GDM1 (cell line): ENCODE data around the gene YJEFN3.
A peak's percentile ranks its signal among the peaks of the same experiment; 100 is the strongest.

Experiments
- DNase-seq: peaks from one replicate; lab custom pipeline; 2025; lab: John Stamatoyannopoulos, UW

The YJEFN3 gene

DNA sequence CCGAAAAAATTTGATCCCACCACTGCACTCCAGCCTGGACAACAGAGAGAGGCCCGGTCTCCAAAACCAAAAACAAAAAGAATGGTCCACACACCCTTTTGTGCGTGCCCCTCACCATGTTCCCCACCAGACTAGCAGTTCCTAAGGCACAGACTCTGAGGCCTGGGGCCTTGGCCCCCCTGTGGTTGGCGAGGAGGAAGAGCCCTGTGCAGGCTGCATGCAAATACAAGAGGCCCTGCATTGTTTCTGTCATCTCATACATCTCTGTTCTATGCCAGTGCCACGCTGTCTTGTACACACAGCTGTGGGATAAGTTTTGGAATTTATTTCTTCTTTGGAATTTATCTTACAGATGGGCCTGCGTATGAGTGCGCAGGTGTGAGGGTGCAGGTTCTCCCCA, 4.7 kb upstream of the YJEFN3 start:
- no peak for DNase-seq

DNA sequence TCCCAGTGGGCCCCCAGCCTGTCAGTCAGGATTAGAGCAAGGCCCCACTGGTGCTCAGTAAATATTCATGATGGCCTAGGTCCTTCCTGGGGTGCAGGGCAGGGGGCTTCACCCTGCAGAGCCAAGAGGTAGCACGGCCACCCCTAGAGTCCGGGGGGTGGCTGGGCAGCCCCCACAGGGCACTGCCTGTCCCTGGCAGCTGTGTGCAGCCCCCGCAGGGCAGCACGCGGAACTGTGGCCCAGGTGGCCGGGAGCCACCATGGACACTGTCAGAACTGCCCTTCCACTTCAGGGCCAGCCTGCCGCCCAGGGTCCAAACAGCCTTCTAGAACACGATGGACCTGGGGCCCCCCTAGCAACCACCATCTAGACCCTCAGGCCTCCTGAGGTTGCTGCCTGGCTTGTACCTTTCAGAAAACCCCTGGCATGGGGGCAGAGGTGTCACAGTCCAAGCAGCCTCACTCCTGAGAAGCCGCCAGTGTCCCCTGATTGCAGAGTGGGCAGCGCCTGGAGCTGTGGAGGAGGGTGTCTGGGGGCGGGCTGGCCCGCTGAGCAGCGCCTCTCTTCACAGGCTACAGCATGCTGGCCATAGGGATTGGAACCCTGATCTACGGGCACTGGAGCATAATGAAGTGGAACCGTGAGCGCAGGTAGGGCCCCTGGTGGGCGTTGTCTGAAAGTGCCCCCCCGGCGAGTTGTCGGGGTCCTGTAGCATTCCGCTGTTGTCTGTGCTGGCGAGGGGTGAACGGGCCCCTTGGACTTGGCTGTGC, 2.9 kb upstream of the YJEFN3 start:
- DNase-seq, result no peak

DNA sequence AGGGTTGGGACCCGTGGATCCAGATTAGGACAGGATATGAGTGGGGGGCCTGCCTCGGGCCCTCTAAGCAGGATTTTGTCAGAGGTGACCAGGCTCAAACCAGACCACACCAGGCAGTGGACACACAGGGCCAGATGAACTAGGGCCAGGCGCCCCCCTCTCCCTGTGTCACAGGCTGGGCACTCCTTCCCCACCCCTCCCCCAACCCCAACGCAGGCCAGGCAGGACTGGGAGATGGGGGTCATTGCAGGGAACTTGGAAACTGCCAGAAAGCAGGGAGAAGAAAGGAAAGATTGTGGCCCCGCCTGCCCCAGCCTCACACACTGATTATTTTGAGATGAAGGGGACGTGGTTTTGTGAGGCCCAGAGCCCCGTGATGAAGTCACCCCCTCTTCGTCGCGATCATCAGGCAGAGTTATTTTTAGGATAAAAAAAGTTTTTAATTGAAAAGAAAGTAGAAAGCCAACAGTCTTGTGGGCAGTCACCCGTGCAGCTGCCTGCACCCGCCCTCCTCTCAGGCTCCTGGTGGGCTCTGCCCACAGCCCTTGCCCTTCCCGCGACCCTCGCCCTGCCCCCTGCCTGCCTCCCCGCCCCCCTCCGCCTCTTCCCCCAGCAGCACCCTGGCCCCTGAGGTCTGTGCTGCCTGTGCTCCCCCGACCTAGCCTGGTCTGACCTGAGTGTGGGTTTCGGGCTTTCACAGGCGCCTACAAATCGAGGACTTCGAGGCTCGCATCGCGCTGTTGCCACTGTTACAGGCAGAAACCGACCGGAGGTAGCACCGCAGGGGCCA, 1.9 kb upstream of the YJEFN3 start:
- no peak for DNase-seq

DNA sequence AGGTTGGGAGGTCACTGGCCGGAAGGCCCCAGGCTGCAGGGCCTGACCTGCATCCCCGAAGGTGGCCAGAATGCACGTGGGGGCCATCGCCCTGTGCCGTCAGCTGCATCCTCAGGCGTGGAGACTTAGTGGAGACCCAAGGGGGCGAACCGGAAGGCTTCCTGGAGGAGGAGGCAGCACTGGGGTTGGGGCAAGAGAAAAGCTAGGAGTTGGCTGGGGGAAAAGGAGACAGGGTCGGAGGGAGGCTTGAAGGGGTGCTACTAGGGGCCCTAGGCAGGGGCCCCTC, 1.4 kb upstream of the YJEFN3 start:
- DNase-seq, result no peak

DNA sequence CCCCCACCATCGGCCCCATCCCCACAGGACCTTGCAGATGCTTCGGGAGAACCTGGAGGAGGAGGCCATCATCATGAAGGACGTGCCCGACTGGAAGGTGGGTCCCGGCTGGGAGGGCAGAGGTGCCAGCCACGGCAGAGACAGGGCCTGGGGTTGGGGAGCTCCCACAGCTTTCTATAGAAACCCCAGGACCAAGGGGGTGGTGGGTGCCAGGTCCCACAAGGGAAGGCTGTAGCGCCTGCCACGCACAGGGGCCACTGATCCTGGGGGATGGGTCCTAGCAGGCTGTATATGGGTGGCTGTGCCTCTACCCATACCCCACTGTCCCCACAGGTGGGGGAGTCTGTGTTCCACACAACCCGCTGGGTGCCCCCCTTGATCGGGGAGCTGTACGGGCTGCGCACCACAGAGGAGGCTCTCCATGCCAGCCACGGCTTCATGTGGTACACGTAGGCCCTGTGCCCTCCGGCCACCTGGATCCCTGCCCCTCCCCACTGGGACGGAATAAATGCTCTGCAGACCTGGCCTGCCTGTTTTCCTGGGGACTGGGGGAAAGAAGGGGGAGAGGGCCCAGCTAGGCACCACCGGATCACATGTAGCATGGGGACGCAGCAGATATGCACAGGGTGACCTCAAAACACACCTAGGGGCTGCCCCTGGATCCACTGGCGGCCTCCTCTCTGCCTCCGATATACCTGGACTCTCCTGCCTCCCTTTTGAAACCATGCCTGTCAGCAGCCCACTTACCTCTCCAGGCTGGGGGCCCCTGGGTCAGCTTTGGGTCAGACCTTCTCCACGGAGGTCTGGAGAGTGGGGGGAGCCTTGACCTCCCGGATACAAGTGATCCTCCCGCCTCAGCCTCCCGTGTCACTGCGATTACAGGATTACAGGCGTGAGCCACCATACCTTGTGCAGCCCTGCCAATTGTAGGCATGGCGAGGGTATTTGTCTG, 761 bp upstream of the YJEFN3 start:
- no peak for DNase-seq

DNA sequence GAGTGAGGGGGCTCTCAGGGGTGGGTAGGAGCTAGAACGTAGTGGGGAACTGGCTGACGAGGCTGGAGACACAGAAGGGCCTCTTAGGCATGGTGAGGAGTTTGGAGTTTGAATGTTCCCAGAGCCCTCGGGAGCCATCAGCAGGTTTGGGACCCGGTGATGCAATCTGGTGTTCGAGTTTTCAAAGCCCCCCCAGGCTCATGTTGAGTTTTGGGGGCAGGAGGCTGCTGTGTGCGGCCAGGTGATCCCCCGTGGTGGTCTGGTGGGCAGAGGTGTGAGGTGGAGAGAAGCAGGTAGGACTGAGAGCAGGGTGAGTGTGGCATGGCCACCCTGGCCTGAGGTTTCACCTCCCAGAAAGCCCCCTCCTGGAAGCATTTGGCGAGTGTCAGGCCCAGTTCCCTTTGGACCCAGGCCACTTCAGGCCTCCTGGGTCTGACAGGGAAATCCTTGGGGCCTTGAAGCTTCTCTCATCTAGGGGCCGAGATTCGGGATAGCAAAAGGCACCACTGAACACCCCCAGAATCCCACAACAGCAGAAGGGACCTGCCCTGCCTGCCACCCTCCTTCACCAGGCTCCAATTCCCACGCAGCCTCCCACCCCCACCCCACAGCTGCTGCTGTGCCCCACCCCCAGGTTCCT, 1.2 kb downstream of the YJEFN3 start:
- no peak for DNase-seq

DNA sequence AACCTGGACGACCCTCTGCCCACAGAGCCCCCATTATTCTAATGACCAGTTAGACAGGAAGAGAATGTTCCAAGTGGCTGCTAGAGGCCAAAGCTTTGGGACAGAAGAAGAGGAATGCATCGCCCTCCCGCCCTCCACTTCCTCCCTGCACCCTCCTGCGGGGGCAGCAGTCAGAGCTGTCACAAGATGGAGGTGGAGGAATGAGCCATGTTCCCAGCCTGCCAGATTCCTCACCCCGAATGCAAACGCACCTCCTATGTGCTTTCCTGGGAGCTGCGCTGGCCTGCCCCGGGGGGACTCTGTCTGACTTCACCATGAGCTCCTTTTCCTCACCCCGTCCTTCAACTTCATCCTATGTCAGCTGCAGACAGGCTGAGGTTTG, 1.7 kb downstream of the YJEFN3 start:
- no peak for DNase-seq

DNA sequence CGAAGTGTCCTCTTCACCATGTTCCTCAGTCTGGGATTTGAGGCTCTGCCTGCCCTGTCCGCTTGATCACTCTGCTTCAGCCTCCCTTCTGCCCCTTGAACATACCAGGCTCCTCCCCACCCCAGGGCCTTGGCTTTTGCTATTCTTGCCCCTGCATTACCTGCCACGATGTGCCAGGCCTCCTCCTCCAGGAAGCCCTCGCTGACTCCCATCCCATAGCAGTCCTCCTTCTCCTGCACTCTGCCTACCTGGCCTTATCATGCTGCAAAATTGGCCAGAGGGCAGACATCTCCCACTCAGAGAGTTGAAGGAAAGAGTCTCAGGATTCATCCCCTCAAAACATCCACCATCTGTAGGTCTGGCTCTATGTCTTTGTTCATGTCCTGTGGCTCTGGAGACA, 2.2 kb downstream of the YJEFN3 start:
- no peak for DNase-seq

DNA sequence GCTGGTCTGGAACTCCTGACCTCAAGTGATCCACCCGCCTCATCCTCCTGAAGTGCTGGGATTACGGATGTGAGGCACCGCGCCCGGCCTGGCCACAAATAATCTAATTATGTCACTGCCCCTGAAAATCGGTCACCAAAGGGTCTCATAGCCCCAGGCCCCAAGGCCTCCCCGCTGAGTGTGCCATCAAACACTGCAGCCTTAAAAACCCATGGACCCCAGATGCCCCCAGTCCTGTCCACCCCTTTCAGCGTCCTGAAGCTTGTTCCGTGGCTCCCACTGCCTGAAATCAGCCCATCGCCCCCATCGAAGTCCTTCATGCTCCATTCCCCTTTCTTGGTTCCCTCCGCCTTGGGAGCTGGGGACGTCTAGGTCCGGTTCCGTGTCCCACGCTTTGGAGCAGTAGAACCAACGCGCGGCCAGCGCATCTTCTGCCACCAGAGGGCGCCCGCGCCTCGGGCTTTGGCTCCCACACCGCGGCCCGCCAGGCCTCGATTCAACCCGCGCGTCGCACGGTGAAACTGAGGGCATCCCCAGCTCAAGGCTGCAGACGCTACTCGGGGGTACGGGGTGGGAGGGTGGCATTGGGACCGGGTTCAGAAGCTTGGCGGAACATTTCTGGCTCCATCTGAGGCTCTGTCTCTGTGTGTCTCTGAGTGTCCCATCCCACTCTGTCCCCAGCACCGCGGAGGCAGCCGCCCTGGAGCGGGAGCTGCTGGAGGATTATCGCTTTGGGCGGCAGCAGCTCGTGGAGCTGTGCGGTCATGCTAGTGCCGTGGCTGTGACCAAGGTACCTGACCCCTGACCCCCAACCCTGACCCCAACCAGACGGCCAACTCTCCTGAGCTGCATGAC, 3.5 kb downstream of the YJEFN3 start:
- DNase-seq, result peak; percentile 50

DNA sequence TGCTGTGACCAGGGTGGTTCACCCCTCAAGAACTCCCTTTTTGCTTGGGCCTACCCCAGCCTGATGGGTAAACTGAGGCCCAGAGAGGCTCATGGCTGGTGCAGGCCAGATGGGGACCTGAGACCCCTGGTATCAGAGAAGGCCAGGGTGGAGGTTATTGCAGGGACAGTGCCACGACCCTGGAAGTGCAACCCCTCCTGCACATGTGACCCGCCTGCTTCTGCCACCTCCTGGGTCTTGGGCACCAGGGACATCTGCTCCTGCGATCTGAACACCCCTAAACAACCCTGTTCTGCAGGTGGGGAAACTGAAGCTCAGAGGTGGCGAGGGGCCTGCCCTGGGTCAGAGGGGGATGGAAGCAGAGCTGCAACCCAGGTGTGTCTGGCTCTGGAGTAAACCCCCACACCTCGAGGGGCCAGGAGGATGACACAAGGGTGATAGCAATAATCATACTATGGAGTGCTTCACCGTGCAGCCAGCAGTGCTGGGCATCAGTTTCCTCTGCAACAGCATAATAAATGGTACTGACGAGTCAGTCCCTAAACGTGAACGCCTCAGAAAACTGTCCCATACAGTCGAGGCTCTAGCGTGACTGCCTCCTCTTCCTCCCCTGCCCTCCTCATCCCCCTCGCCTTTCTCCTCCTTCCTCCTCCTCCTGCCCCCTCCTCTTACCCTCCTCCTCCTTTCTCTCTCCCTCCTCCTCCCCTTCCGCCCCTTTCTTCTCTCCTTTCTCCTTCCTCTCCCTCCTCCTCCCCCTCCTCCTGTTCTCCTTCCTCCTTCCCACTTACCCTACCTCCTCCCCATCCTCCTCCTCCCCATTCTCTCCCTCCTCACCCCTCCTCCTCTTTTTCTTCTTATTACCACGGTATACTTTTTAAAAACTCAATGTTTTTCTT, 4.3 kb downstream of the YJEFN3 start:
- DNase-seq, result no peak

DNA sequence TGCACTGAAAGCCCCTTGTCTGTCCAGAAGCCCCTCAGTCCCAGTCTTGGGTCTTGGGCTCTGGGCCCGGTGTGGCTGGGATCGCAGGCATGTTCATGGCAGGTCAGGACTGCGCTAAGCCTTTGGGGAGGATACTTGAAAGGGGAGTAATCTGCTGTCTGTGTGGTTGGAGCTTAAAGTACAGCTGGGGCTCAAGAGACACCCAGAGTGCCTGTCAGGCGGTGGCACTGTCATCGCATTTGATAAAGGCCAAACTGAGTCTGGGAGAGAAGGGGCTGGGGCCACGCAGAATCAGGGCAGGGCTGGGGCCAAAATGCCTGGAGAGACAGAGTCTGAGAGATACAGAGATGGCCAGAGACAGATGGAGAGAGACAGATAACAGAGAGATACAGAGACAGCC, 5.1 kb downstream of the YJEFN3 start:
- DNase-seq, result no peak

DNA sequence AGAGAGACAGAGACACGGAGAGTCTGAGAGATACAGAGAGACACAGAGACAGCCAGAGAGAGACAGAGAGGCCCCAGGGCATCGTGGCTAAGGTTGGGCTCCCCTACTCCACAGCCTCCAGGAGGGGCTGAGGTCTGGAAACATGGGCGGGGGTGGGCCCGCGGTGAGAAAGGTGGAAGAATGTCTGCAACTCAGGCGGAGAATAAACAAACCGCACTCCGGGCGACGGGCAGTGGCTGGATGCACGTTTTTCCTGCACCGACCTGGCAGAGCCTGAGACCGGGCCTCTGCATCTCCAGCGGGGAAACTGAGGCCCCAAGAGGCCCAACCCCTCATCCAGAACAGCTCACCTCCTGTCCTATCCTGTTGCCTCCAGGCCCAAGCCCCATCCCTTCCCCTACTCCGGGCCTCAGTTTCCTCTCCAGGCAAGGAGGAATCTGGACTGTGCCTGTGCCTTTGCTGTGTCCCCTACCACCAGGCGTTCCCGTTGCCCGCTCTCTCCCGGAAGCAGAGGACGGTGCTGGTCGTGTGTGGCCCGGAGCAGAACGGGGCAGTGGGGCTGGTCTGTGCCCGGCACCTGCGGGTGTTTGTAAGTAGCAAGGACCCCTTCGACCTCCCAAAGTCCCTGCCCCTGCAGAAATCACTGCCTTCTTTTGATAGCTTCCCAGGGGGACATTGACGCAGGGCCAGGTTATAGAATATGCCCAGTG, 6.0 kb downstream of the YJEFN3 start:
- no peak for DNase-seq

DNA sequence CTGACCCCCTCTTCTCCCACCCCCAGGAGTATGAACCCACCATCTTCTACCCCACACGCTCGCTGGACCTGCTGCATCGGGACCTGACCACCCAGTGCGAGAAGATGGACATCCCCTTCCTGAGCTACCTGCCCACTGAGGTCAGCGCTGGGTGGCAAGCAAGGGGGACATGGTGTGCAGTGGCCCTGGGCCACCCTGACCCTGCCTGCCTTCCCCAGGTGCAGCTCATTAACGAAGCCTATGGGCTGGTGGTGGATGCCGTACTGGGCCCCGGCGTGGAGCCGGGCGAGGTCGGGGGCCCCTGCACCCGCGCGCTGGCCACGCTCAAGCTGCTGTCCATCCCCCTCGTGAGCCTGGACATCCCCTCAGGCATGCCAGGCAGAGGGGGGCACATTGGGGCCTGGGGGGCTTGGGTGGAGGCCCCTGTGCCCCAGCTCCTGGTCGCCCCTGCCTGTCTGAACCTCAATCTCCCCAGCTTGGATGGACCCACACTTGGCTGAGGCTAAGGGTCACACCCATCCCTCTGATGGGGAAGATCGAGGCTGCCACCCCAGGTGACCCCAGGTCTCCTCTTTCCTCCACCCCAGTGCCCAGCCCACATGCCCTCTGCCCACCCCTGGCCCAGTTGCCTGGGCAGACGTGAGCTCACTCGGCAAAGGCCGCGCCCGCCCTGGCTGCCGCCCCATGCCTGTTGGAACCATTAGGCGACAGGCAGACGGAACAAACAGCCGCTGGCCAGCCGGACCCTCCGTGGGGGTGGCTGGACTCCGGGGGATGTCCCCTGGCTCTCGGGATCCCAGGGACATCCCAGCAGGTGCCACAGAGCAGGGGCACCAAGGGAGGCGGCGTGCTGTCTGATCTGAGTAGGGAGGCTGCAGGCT, 6.8 kb downstream of the YJEFN3 start:
- no peak for DNase-seq

DNA sequence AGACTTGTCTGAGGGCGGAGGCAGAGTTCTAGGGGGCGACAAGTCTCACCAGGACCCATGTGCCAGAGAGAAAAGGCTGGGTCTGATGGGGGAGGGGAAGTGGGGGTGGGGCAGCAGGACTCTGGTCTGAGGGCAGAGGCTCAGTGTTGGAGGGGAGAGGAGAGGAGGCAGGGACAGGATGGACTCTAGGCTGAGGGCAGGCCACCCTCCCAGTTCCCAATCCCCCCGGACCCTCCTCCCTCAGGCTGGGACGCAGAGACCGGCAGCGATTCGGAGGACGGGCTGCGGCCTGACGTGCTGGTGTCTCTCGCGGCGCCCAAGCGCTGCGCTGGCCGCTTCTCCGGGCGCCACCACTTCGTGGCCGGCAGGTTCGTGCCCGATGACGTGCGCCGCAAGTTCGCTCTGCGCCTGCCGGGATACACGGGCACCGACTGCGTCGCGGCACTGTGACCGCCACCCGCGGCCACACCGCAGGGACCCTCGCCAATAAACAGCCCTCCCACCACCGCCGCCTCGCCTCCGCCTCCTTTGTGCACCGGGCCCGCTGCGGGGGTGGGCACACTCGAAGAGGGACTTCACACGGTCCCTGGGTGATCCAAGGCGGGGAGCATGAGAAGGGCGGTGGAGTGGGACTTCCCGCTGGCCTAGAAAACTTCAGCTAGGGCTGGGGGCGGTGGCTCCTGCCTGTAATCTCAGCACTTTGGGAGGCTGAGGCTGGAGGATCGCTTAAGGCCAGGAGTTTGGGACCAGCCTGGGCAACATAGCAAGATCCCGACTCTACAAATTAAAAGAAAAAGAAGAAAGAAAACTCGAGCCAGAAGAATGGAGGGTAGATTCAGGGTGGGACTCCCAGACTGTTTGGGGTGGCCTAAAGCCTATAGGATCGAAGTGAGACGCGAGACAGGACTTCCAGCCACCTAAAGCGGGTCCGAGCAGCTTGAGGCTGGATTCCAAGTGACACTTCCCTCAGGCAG, 8.7 kb downstream of the YJEFN3 start:
- no peak for DNase-seq

DNA sequence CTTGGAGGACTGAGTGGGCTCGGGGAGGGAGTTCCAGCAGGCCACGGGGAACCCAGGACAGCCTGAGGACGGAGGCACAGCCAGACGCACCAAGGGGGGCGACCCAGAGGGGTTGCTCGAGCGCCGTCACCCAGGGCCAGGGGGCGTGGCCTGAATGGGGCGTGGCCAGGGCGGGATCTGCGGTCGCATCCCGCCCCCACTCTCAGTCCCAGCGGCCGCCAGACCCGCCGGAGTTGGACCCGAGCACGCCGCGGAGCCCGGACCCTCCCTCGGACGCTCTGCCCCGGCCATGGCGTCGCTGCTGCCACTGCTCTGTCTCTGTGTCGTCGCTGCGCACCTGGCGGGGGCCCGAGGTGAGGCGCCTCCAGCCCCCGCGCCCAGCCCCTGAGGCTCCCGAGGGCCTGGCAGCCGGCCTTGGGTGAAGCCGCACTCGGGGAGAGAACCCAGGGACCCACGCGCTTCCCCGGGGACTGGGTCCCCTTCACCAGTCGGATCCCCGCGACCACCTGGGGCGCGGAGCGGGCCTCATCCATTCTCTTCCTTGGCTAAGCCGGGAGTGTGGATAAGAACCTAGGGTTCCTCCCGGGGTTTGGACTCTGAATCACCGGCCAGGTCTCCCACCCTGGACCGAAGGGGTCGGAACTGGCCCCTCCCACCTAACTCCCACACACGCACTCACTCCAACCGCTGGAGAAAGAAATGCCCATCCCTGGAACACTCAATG, 9.5 kb downstream of the YJEFN3 start, which contains the start of gene CILP2:
TSS of gene CILP2 (plus strand) at position 205 of the 724 bp plus-strand sequence. CDS start at position 290, 85 bp downstream.
- DNase-seq, result no peak

DNA sequence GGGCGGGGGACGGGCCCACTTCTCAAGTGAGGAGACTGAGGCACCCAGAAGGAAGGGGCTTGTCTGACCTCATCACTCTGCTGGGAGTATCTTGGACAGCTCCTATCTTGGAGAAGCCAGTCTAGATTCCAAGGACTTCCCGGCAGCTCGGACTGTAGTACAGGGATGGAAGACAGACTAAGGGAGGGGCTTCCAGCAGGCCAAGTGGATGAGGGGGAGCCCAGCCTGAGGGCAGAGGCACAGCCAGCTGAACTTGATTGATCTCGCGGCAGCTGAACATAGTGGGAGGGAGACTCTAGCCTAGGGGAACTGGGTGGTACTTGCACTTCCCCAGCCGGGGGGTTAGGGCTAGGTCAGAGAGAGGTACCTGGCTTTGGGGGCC, 10.1 kb downstream of the YJEFN3 start:
- no peak for DNase-seq

DNA sequence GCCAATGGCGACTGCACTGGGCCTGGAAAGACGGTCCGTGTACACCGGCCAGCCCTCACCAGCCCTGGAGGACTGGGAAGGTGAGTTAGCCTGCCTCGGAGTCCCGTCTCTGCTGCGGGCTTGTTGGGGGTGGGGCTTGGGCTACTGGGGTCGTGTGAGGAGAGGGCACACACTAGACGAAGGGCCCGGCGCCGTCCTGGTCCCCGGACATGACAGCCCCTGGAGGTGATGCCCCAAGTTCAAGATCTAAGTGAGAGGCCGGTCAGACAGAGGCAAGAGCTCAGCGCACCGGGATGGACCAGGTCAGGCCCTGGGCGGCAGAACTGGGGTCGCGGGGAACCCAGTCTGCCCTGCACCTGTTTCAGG, 11.0 kb downstream of the YJEFN3 start:
- no peak for DNase-seq
